HCT116 (cell line): ENCODE data around the gene CEACAM5. TPM values are rescaled to one million over a fixed set of nuclear protein-coding genes. Genes with fewer than 3 reads are reported as not detected.

Experiments used
- ATAC-seq: fragments of 200-7000 bp; cut with Tn5 transposase; 2 replicates; pipeline ENCODE4 v1.9.1; 2020; ENCODE audit warnings: mild to moderate bottlenecking, moderate library complexity
- BruUV-seq: library from RNA; stranded (reverse); fragments of 400-500 nt; replicated peaks from 2 replicates; lab custom pipeline; 2021; lab: Mats Ljungman, UMichigan
- CTCF ChIA-PET: fragments of 300-600 bp; sonication (Branson Sonifier 250); formaldehyde crosslinking; loops from one replicate; lab custom pipeline; 2021; ENCODE audit warnings: antibody characterized with exemption; lab: Charles Lee
- POLR2A ChIA-PET: fragments of 300-600, 350-600 bp; sonication (Branson Sonifier 250); formaldehyde crosslinking; loops from one replicate; lab custom pipeline; 2021; ENCODE audit warnings: antibody characterized with exemption; lab: Charles Lee
- RAD21 ChIA-PET, 2 experiments: fragments of 300-600 bp; sonication (Branson Sonifier 250); formaldehyde crosslinking; loops; one replicate each; lab custom pipeline; 2023; ENCODE audit warnings: low total read pairs in 2 of 2; ENCODE audit not compliant: uncharacterized antibody in 2 of 2, unreplicated experiment in 2 of 2, low non-redundant PET in 1 of 2; lab: Charles Lee
- DNase-seq: peaks from one replicate; pipeline ENCODE4 v3.0.0-alpha.2; 2010; ENCODE audit warnings: low read depth, low spot score
- H2AFZ ChIP-seq: fragments of 200-600 bp; shearing (Covaris generic), sonication (generic); 2 replicates; pipeline ENCODE4 v1.6.1; 2017; ENCODE audit warnings: low read depth, mixed run types, mixed read lengths, antibody characterized with exemption, low read length; ENCODE audit not compliant: poor library complexity, severe bottlenecking
- H3K27ac ChIP-seq: 2 replicates; pipeline ENCODE4 v1.5.1; 2012; ENCODE audit warnings: low read depth, low read length
- H3K27me3 ChIP-seq: fragments of 200-600 bp; sonication (generic); 2 replicates; pipeline ENCODE4 v1.6.1; 2016; ENCODE audit warnings: mixed run types, low read length, mixed read lengths; ENCODE audit not compliant: insufficient read depth
- H3K36me3 ChIP-seq, 2 experiments: fragments of 200-500 bp in 1 of 2; fragments of 200-600 bp in 1 of 2; sonication (Bioruptor generic) in 1 of 2; sonication (generic) in 1 of 2; 2 replicates each; pipeline versions ENCODE4 v1.5.1 to v1.6.1; 2014 to 2016; ENCODE audit warnings: low read length in 2 of 2, inconsistent platforms in 1 of 2, mixed read lengths in 1 of 2, mixed run types in 1 of 2; ENCODE audit not compliant: insufficient read depth in 2 of 2, control insufficient read depth in 1 of 2
- H3K4me1 ChIP-seq, 2 experiments: fragments of 200-600 bp in 1 of 2; sonication (generic) in 1 of 2; 2 replicates each; pipeline versions ENCODE4 v1.5.1 to v1.6.1; 2012 to 2017; ENCODE audit warnings: low read length in 2 of 2, inconsistent platforms in 1 of 2, mild to moderate bottlenecking in 1 of 2, mixed read lengths in 1 of 2, mixed run types in 1 of 2, moderate library complexity in 1 of 2; ENCODE audit not compliant: insufficient read depth in 2 of 2, control insufficient read depth in 1 of 2
- H3K4me2 ChIP-seq: fragments of 200-600 bp; sonication (generic); 2 replicates; pipeline ENCODE4 v1.6.1; 2017; ENCODE audit warnings: mixed run types, low read length, mixed read lengths
- H3K4me3 ChIP-seq, 2 experiments: fragments of 200-600 bp in 1 of 2; sonication (generic) in 1 of 2; replicated peaks in 1 of 2; 2 replicates each; pipeline ENCODE4 v1.5.1; 2011 to 2016; ENCODE audit warnings: low read length in 2 of 2, control low read depth in 1 of 2, low read depth in 1 of 2, mild to moderate bottlenecking in 1 of 2, mixed read lengths in 1 of 2, mixed run types in 1 of 2
- H3K79me2 ChIP-seq: fragments of 200-600 bp; sonication (generic); 2 replicates; pipeline ENCODE4 v1.6.1; 2017; ENCODE audit warnings: mild to moderate bottlenecking, mixed run types, low read length, moderate library complexity, mixed read lengths; ENCODE audit not compliant: insufficient read depth
- H3K9ac ChIP-seq: fragments of 200-600 bp; sonication (generic); 2 replicates; pipeline ENCODE4 v1.6.1; 2016; ENCODE audit warnings: low read length, mixed read lengths
- H3K9me2 ChIP-seq: fragments of 200-600 bp; sonication (generic), shearing (Covaris generic); 2 replicates; pipeline ENCODE4 v1.6.1; 2017; ENCODE audit warnings: mixed run types, mild to moderate bottlenecking, moderate library complexity; ENCODE audit not compliant: insufficient read depth
- H3K9me3 ChIP-seq, 2 experiments: fragments of 200-500 bp in 1 of 2; fragments of 200-600 bp in 1 of 2; sonication (Bioruptor generic) in 1 of 2; sonication (generic) in 1 of 2; 2 replicates each; pipeline ENCODE4 v1.6.1; 2014 to 2017; ENCODE audit warnings: low read length in 2 of 2, mixed read lengths in 2 of 2, inconsistent platforms in 1 of 2, low read depth in 1 of 2, mild to moderate bottlenecking in 1 of 2, mixed run types in 1 of 2, moderate library complexity in 1 of 2; ENCODE audit not compliant: control insufficient read depth in 1 of 2, insufficient read depth in 1 of 2
- H4K20me1 ChIP-seq: fragments of 200-600 bp; sonication (generic), shearing (Covaris generic); 2 replicates; pipeline ENCODE4 v1.6.1; 2017; ENCODE audit warnings: mixed run types, mild to moderate bottlenecking, moderate library complexity; ENCODE audit not compliant: insufficient read depth
- CEBPB ChIP-seq: IDR thresholded peaks from 2 replicates; pipeline ENCODE4 v1.6.1; 2012; ENCODE audit warnings: low read depth
- CTCF ChIP-seq, 3 experiments: fragments of 200-600 bp in 1 of 3; sonication (generic) in 1 of 3; IDR thresholded peaks in 2 of 3; conservative IDR thresholded peaks in 1 of 3; 2 replicates each; pipeline ENCODE4 v1.5.1; 2012 to 2017; ENCODE audit warnings: low read depth in 2 of 3, low read length in 2 of 3, antibody characterized with exemption in 1 of 3, borderline replicate concordance in 1 of 3, control low read depth in 1 of 3, mild to moderate bottlenecking in 1 of 3, mixed read lengths in 1 of 3, mixed run types in 1 of 3, moderate library complexity in 1 of 3; ENCODE audit not compliant: insufficient read depth in 1 of 3
- ELF1 ChIP-seq: IDR thresholded peaks from 2 replicates; pipeline ENCODE4 v1.6.1; 2012; ENCODE audit warnings: low read depth, borderline replicate concordance
- EZH2 ChIP-seq: fragments of 200-600 bp; sonication (generic); IDR thresholded peaks from 2 replicates; pipeline ENCODE4 v1.6.1; 2017; ENCODE audit warnings: antibody characterized with exemption, mixed run types
- JUND ChIP-seq: IDR thresholded peaks from 2 replicates; pipeline ENCODE4 v1.6.1; 2012
- RAD21 ChIP-seq: IDR thresholded peaks from 2 replicates; pipeline ENCODE4 v1.6.1; 2012; ENCODE audit warnings: low read depth, mild to moderate bottlenecking
- ZBTB33 ChIP-seq: IDR thresholded peaks from 2 replicates; pipeline ENCODE4 v1.6.1; 2011; ENCODE audit warnings: mild to moderate bottlenecking, low read length, moderate library complexity; ENCODE audit not compliant: insufficient replicate concordance; ENCODE audit errors: extremely low read depth
- intact Hi-C: fragments of 100-400 bp; cut with micrococcal nuclease; formaldehyde crosslinking; loops from 2 replicates; pipeline ENCODE4 v1.10.0; 2022
- total RNA-seq: library from RNA; stranded (reverse); gene quantifications from one replicate; pipeline ENCODE4 v1.2.1, GENCODE V29; 2021; ENCODE audit not compliant: unreplicated experiment

The CEACAM5 gene
- total RNA-seq, 1 experiment from 2014 or later, result 0.22 TPM

- Histone ChIP-seq H3K9me2 (no peaks in the 10 kb centered on the region), H3K9me3 (no peaks in the 10 kb centered on the region), H3K9ac (no peak overlapping the region), H3K79me2 (no peaks in the 10 kb centered on the region), H3K4me2 (no peak overlapping the region), H2AFZ (no peak overlapping the region), H3K27ac (no peak overlapping the region), H4K20me1 (no peaks in the 10 kb centered on the region), H3K4me3 (no peak overlapping the region), H3K4me1 (peaks cover 0 to 5% of the 10 kb centered on the region in 2 experiments; a peak in 1 of 4 replicates), H3K27me3 (peaks cover 63% of the 10 kb centered on the region), H3K36me3 (no peaks in the 10 kb centered on the region)
- RAD21 ChIA-PET, result no interaction called here
- no peak for ATAC-seq
- TF ChIP-seq ZBTB33 (no peak), EZH2 (no peak), RAD21 (no peak), ELF1 (no peak), JUND (no peak)
- POLR2A ChIA-PET, result no interaction called here
- BruUV-seq, result no TSS peak
- no peak for DNase-seq
- intact Hi-C loops, result no loop called here
- CTCF ChIA-PET, result interaction anchor here (1.4 to 5.6 kb wide), 3 partner anchors 13 to 47 kb away, joined by 3 to 37 read pairs (median 4); no protein-coding TSS in a partner anchor
Measured at GRCh38 chr19:41688687-41689086, 19.7 kb upstream of the CEACAM5 start.

GRCh38 chr19:41689993-41690800 is 18.2 kb upstream of the CEACAM5 start:
- Histone ChIP-seq H4K20me1 (no peaks in the 10 kb centered on the region), H3K4me2 (no peak overlapping the region), H3K4me3 (no peak overlapping the region), H3K9ac (no peak overlapping the region), H3K36me3 (no peaks in the 10 kb centered on the region), H3K27me3 (peaks cover 48% of the 10 kb centered on the region), H3K9me3 (no peaks in the 10 kb centered on the region), H3K4me1 (peaks cover 0 to 5% of the 10 kb centered on the region in 2 experiments; a peak in 1 of 4 replicates), H2AFZ (no peak overlapping the region), H3K79me2 (no peaks in the 10 kb centered on the region), H3K27ac (no peak overlapping the region), H3K9me2 (no peaks in the 10 kb centered on the region)
- CTCF ChIA-PET, result interaction anchor here (0.8 to 5.6 kb wide), 5 partner anchors 11 to 90 kb away, joined by 3 to 37 read pairs (median 11); no protein-coding TSS in a partner anchor
- POLR2A ChIA-PET, result no interaction called here
- intact Hi-C loops, result loop anchor here (5.0 kb wide), 1 partner anchor 48 kb away; no protein-coding TSS in a partner anchor
- DNase-seq (no peak), ATAC-seq (0 out of 2 replicates have a peak, but pooled peaks have one; percentile 37)
- no peak for TF ChIP-seq JUND
- TF ChIP-seq CTCF (IDR thresholded peaks at IDR 0.05 in 2 of 3, conservative IDR thresholded peaks at IDR 0.05 in 1 of 3; ENCODE audit: borderline replicate concordance in 1 of 3, insufficient read depth in 1 of 3, low read depth in 2 of 3, low read length in 2 of 3), result peak in 2 of 3 experiments; percentile 18 to 23; a peak in 2 of 6 replicates
- TF ChIP-seq CEBPB, result no peak
- RAD21 ChIA-PET, result no interaction called here
- no TSS peak for BruUV-seq
